Activated naive CD8-positive, alpha-beta T cell treated with anti-CD3 and anti-CD28 coated beads, Interleukin-2, amount 50 U/mL, for 24 hours (primary cell): ENCODE data around the gene TYW5.

Experiments
- ATAC-seq: fragments of 150-1000 bp; cut with Tn5 transposase; one replicate; pipeline ENCODE4 v1.10.0; 2021
- DNase-seq: peaks from one replicate; pipeline ENCODE4 v3.0.0; 2021
- H3K27ac Mint-ChIP-seq: one replicate; pipeline ENCODE4 v1.8.0; 2021; ENCODE audit warnings: mild to moderate bottlenecking, mixed read lengths
- H3K27me3 Mint-ChIP-seq: one replicate; pipeline ENCODE4 v1.8.0; 2021; ENCODE audit warnings: mixed read lengths
- H3K36me3 Mint-ChIP-seq: one replicate; pipeline ENCODE4 v1.8.0; 2021; ENCODE audit warnings: low read depth, mixed read lengths
- H3K4me1 Mint-ChIP-seq: one replicate; pipeline ENCODE4 v1.8.0; 2021; ENCODE audit warnings: mixed read lengths
- H3K4me3 Mint-ChIP-seq: one replicate; pipeline ENCODE4 v1.8.0; 2021; ENCODE audit warnings: mild to moderate bottlenecking, moderate library complexity, mixed read lengths
- H3K9me3 Mint-ChIP-seq: one replicate; pipeline ENCODE4 v1.8.0; 2021; ENCODE audit warnings: mixed read lengths

TYW5 gene

DNA sequence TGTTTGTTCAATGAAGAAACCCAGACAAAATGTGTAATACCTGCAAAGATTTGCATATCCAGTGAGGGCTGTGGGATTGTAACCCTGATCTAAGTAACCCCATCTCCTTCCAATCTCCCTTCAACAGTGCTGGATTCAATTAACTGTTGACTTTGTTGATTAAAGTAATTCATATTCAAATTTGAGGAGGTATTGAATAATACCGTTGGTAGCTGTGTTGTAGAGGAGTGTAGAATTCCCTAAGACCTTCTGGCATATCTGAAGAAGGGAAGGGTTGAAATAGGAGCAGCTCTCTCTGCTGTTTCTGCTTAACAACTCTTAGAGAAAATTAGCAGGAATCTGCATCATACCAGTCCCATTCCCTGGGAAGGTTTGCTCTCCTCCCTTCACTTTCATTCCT is 28.2 kb upstream of the TYW5 start:
- H3K27me3 Mint-ChIP-seq: no peaks in the 10 kb centered on the region
- H3K4me3 Mint-ChIP-seq: no peak overlapping the region
- no peak overlapping the region for H3K27ac Mint-ChIP-seq
- ATAC-seq: no peak
- peaks cover 10% of the 10 kb centered on the region for H3K4me1 Mint-ChIP-seq
- no peak for DNase-seq
- H3K9me3 Mint-ChIP-seq: no peaks in the 10 kb centered on the region
- H3K36me3 Mint-ChIP-seq: no peaks in the 10 kb centered on the region

GRCh38 chr2:199982126-199982843 is 27.0 kb upstream of the TYW5 start:
- H3K27ac Mint-ChIP-seq: no peak overlapping the region
- H3K4me3 Mint-ChIP-seq: no peak overlapping the region
- H3K4me1 Mint-ChIP-seq: peaks cover 20% of the 10 kb centered on the region
- no peaks in the 10 kb centered on the region for H3K36me3 Mint-ChIP-seq
- no peak for DNase-seq
- ATAC-seq: no peak
- H3K9me3 Mint-ChIP-seq: no peaks in the 10 kb centered on the region
- no peaks in the 10 kb centered on the region for H3K27me3 Mint-ChIP-seq

- H3K27me3 Mint-ChIP-seq: no peaks in the 10 kb centered on the region
- DNase-seq (peak; percentile 86), ATAC-seq (peak; percentile 18)
- H3K4me1 Mint-ChIP-seq: peaks cover 20% of the 10 kb centered on the region
- no peak overlapping the region for H3K4me3 Mint-ChIP-seq
- no peaks in the 10 kb centered on the region for H3K9me3 Mint-ChIP-seq
- no peak overlapping the region for H3K27ac Mint-ChIP-seq
- no peaks in the 10 kb centered on the region for H3K36me3 Mint-ChIP-seq
These were observed 24.7 kb upstream of the TYW5 start for GRCh38 chr2:199979832-199980628.

- DNase-seq: no peak
- Mint-ChIP-seq H3K27ac (no peak overlapping the region), H3K4me1 (peaks cover 20% of the 10 kb centered on the region), H3K9me3 (no peaks in the 10 kb centered on the region), H3K27me3 (no peaks in the 10 kb centered on the region), H3K4me3 (no peak overlapping the region), H3K36me3 (no peaks in the 10 kb centered on the region)
- ATAC-seq: no peak
These were observed 24.1 kb upstream of the TYW5 start for GRCh38 chr2:199979398-199979797.

DNA sequence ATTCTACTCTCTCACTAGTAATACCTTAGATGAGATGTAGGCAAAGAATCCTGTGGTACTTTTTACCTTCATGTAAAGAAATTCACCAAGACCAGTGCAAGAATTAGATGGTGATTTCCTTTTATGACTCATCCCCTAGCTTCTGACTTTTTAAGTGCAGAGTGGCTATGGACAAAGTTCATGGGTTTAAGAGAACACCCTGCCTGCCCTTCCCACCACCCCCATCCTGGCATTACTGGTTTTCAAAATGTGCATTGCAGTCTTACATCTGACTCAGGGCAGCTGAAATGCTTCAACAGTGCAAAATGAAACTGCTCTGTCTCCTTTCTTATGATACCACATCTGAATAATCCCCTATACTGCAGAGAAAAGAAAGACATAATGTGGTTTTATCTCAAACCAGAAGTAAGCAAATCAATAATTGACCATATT is 22.7 kb upstream of the TYW5 start:
- Mint-ChIP-seq H3K27me3 (no peaks in the 10 kb centered on the region), H3K27ac (peak overlapping the region; percentile 53), H3K36me3 (peaks cover 1% of the 10 kb centered on the region), H3K4me1 (peaks cover 20% of the 10 kb centered on the region), H3K9me3 (no peaks in the 10 kb centered on the region), H3K4me3 (no peak overlapping the region)
- DNase-seq (peak; percentile 31), ATAC-seq (peak; percentile 95)

GRCh38 chr2:199975273-199975895 is 20.1 kb upstream of the TYW5 start:
- H3K4me1 Mint-ChIP-seq: peaks cover 20% of the 10 kb centered on the region

DNA sequence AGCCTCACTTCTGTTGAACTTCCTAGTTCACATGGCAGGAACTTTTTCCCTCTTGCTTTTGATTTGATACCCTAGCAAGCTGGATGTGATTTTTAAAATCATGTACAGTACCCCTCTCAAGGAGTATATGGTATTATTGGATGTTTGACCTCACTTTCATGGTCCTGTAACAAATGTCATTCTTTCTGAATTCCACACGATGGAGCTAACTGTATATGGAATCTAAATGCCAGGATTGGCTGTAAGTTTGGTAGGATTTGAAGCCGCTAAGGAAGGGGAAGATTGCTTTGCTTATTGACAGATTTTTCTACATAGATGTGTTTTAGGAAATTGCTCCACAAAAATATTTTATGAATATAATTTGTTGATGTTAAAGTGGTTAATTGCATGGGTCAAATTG is 18.4 kb upstream of the TYW5 start:
- ATAC-seq (no peak), DNase-seq (no peak)
- peaks cover 4% of the 10 kb centered on the region for H3K36me3 Mint-ChIP-seq
- H3K27ac Mint-ChIP-seq: no peak overlapping the region
- H3K9me3 Mint-ChIP-seq: no peaks in the 10 kb centered on the region
- H3K27me3 Mint-ChIP-seq: no peaks in the 10 kb centered on the region
- peaks cover 12% of the 10 kb centered on the region for H3K4me1 Mint-ChIP-seq
- no peak overlapping the region for H3K4me3 Mint-ChIP-seq

More at GRCh38 chr2:199975273-199975895, 20.1 kb upstream of the TYW5 start:
- Mint-ChIP-seq H3K4me3 (no peak overlapping the region), H3K27ac (no peak overlapping the region), H3K27me3 (no peaks in the 10 kb centered on the region), H3K36me3 (peaks cover 2% of the 10 kb centered on the region), H3K9me3 (no peaks in the 10 kb centered on the region)
- no peak for DNase-seq
- no peak for ATAC-seq

DNA sequence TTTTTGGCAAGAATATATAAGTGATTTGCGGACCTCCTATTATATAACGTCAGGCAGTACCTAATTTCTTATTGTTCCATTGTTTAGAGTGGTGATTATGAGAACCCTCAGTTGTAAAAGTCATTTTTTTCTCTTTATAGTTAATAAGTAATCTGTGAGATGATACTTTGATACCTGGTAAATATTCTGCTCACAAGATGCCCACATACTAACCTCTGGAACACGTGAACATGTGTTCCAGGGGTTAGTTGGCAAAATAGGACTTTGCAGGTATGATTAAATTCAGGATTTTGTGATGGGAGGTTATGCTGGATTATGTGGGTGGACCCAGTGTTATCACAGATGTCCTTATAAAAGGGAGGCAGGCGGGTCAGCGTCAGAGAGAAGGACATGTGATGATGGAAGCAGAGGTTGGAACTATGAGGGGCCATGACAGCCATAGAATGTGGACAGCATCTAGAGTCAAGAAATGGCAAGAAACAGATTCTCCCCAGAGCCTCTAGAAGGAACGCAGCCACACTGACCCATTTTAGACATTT is 16.9 kb upstream of the TYW5 start:
- no peak for ATAC-seq
- DNase-seq: no peak
- Mint-ChIP-seq H3K4me1 (no peaks in the 10 kb centered on the region), H3K36me3 (peaks cover 4% of the 10 kb centered on the region), H3K27me3 (no peaks in the 10 kb centered on the region), H3K27ac (no peak overlapping the region), H3K4me3 (no peak overlapping the region), H3K9me3 (no peaks in the 10 kb centered on the region)

- no peak for ATAC-seq
- Mint-ChIP-seq H3K9me3 (no peaks in the 10 kb centered on the region), H3K4me1 (no peaks in the 10 kb centered on the region), H3K36me3 (peaks cover 22% of the 10 kb centered on the region), H3K27ac (no peak overlapping the region), H3K27me3 (no peaks in the 10 kb centered on the region), H3K4me3 (no peak overlapping the region)
- DNase-seq: no peak
These were observed 12.8 kb upstream of the TYW5 start for GRCh38 chr2:199968126-199968525.

DNA sequence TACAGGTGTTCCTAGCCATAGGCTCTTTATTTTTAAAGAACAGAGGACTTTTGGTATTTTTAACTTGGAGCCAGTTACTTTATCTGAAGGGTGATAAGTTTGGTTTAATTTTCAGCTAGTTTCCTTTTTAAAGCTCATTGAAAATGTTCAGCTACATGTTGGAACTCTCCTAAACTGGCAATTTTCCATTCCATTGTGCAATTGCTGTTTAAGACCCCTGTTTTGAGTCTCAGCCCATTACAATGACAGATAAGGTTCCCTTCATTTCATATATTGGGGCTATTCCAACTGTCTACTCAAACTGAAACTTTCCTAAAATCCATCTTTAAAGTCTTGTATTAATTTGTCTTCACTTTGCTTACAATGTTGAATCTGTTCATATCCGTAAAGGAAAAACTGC is 11.7 kb upstream of the TYW5 start:
- no peak overlapping the region for H3K4me3 Mint-ChIP-seq
- peaks cover 6% of the 10 kb centered on the region for H3K4me1 Mint-ChIP-seq
- H3K9me3 Mint-ChIP-seq: no peaks in the 10 kb centered on the region
- DNase-seq: no peak
- no peak for ATAC-seq
- no peak overlapping the region for H3K27ac Mint-ChIP-seq
- H3K36me3 Mint-ChIP-seq: peaks cover 27% of the 10 kb centered on the region
- no peaks in the 10 kb centered on the region for H3K27me3 Mint-ChIP-seq

- no peak overlapping the region for H3K27ac Mint-ChIP-seq
- ATAC-seq (no peak), DNase-seq (no peak)
- no peaks in the 10 kb centered on the region for H3K27me3 Mint-ChIP-seq
- H3K4me3 Mint-ChIP-seq: no peak overlapping the region
- no peaks in the 10 kb centered on the region for H3K9me3 Mint-ChIP-seq
- peaks cover 31% of the 10 kb centered on the region for H3K36me3 Mint-ChIP-seq
- peaks cover 9% of the 10 kb centered on the region for H3K4me1 Mint-ChIP-seq
These were observed 11.1 kb upstream of the TYW5 start for GRCh38 chr2:199966405-199966804.

DNA sequence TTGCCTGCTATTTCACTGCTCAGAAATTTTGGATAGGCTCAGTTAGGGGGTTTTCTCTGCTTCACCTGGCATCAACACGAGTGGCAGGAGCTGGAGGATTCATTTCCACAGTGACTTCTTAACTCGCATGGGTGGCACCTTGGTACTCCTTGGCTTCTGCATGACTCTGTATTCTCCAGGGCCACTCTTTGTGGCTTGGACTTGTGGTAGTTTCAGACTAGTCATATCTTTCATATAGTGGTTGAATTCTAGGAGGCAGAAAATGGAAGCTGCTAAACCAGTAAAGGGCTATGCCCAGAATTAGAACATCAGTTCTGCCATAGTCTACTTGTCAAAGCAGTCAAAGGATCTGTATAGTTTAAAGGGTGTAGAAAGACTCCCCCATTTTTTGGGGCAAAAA is 6.9 kb upstream of the TYW5 start:
- DNase-seq (no peak), ATAC-seq (peak; percentile 68)
- Mint-ChIP-seq H3K27me3 (no peaks in the 10 kb centered on the region), H3K27ac (peak overlapping the region; percentile 20), H3K4me3 (no peak overlapping the region), H3K4me1 (peaks cover 24% of the 10 kb centered on the region), H3K36me3 (peaks cover 52% of the 10 kb centered on the region), H3K9me3 (no peaks in the 10 kb centered on the region)

DNA sequence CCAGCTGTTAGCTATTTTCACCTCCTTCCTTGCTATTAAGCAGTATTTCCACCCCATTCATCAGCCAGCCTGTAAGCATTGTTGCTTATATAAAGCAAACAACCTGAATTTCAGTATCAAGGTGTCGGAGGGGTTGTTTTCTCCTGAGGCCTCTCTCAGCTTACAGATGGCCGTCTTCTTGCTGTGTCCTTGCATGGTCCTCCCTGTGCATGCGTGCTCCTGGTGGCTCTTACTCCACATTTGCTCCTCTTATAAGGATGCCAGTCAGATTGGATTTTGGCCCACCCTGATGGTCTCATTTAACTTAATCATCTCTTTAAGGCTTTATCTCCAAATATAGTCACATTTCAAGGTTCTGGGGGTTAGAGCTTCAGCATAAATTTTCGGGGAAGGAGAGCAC is 2.7 kb upstream of the TYW5 start:
- no peaks in the 10 kb centered on the region for H3K9me3 Mint-ChIP-seq
- peaks cover 50% of the 10 kb centered on the region for H3K4me1 Mint-ChIP-seq
- H3K27me3 Mint-ChIP-seq: no peaks in the 10 kb centered on the region
- DNase-seq: no peak
- no peak for ATAC-seq
- peaks cover 36% of the 10 kb centered on the region for H3K36me3 Mint-ChIP-seq
- H3K4me3 Mint-ChIP-seq: peak overlapping the region; percentile 99
- H3K27ac Mint-ChIP-seq: no peak overlapping the region

DNA sequence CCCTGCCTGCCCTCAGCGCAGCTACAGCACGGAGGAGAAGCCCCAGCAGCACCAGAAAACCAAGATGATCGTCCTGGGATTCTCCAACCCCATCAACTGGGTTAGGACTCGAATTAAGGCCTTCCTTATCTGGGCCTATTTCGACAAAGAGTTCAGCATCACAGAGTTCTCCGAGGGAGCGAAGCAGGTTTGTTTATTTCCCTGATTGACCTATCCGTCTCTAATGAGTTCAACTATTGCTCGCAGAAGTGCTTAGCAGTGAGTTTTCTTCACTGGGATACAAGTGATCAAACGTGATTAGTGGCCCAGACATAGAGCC is 730 bp upstream of the TYW5 start:
- no peaks in the 10 kb centered on the region for H3K9me3 Mint-ChIP-seq
- peak overlapping the region; percentile 95 for H3K27ac Mint-ChIP-seq
- peaks cover 56% of the 10 kb centered on the region for H3K4me1 Mint-ChIP-seq
- peak overlapping the region; percentile 99 for H3K4me3 Mint-ChIP-seq
- peaks cover 24% of the 10 kb centered on the region for H3K36me3 Mint-ChIP-seq
- H3K27me3 Mint-ChIP-seq: no peaks in the 10 kb centered on the region
- ATAC-seq (no peak), DNase-seq (no peak)

DNA sequence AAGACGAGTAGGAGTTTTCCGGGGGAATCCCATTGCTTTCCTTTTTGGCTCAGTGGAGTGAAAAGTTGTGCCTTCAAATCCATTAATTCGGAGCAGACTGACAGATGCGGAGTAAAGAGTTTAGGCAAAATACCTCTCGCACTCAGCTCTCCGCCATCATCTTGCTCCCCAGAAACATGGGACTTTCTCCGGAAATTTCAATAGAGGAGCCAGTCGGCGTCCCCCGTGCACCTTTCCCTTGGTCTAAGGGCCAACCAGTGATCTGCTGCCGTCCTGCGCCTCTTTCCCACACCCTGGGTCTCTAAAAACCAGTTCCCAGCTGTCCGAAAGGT is 318 bp downstream of the TYW5 start:
- H3K9me3 Mint-ChIP-seq: no peaks in the 10 kb centered on the region
- peak overlapping the region; percentile 95 for H3K27ac Mint-ChIP-seq
- H3K4me3 Mint-ChIP-seq: peak overlapping the region; percentile 99
- DNase-seq (no peak), ATAC-seq (peak; percentile 62)
- H3K36me3 Mint-ChIP-seq: peaks cover 22% of the 10 kb centered on the region
- no peaks in the 10 kb centered on the region for H3K27me3 Mint-ChIP-seq
- peaks cover 61% of the 10 kb centered on the region for H3K4me1 Mint-ChIP-seq
